Measurements from ENCODE around the gene TMED9. TPM values are rescaled to one million over a fixed set of nuclear protein-coding genes. Genes with fewer than 3 reads are reported as not detected.

TMED9 gene
- total and polyA plus RNA-seq, 2 of the 4 experiments (the other 2 are of a cell fraction), result 123 to 357 TPM

DNA sequence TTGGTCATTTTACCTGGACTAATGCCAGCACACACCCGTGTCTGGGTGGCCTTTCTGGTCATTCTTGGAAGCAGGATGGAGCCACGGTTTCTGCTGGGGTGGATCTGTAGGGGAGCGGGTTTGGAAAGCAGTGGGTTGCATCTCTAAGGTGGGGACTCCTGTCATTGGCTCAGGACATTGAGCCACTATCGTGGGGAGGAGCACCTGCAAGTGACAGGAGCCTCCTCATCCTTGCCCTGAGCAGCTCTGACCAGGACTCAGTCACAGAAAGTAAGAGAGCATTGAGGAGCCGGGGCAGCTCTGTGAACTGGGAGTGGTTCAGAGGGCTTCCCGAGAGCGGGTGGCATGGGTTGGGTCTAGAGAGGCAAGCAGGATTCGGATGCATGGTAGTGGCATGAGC, 11.6 kb downstream of the TMED9 start:
- H3K9me1 ChIP-seq (ENCODE audit: insufficient read depth, low read length), result 0 out of 2 replicates have a peak, but pooled peaks cover 3% of the 10 kb centered on the region
- BruUV-seq (replicated peaks), result no TSS peak

More for the DNA sequence above, 11.6 kb downstream of the TMED9 start:
- WGBS, 2 experiments (ENCODE audit: extremely low coverage in 2 of 2, insufficient read length in 1 of 2), result 100% methylated on average over 2 of the region's 8 CpGs; no CpG with 5 or more reads in 1 of the 2 experiments
- TF ChIP-seq POLR2A (IDR thresholded peaks at IDR 0.05; ENCODE audit: low read depth, low read length) (no peak), FOS (IDR thresholded peaks at IDR 0.05; ENCODE audit: low read depth, low read length) (no peak), MAZ (IDR thresholded peaks at IDR 0.05; ENCODE audit: borderline replicate concordance, low read depth, low read length) (no peak), CHD1 (IDR thresholded peaks at IDR 0.05; ENCODE audit: low read depth, low read length) (no peak), RCOR1 (IDR thresholded peaks at IDR 0.05; ENCODE audit: insufficient replicate concordance, low read length) (no peak)
- TF ChIP-seq, protein P1, sequence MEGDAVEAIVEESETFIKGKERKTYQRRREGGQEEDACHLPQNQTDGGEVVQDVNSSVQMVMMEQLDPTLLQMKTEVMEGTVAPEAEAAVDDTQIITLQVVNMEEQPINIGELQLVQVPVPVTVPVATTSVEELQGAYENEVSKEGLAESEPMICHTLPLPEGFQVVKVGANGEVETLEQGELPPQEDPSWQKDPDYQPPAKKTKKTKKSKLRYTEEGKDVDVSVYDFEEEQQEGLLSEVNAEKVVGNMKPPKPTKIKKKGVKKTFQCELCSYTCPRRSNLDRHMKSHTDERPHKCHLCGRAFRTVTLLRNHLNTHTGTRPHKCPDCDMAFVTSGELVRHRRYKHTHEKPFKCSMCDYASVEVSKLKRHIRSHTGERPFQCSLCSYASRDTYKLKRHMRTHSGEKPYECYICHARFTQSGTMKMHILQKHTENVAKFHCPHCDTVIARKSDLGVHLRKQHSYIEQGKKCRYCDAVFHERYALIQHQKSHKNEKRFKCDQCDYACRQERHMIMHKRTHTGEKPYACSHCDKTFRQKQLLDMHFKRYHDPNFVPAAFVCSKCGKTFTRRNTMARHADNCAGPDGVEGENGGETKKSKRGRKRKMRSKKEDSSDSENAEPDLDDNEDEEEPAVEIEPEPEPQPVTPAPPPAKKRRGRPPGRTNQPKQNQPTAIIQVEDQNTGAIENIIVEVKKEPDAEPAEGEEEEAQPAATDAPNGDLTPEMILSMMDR (conservative IDR thresholded peaks at IDR 0.05; ENCODE audit: low read depth, low read length), result no peak
- TF ChIP-seq, protein P2, sequence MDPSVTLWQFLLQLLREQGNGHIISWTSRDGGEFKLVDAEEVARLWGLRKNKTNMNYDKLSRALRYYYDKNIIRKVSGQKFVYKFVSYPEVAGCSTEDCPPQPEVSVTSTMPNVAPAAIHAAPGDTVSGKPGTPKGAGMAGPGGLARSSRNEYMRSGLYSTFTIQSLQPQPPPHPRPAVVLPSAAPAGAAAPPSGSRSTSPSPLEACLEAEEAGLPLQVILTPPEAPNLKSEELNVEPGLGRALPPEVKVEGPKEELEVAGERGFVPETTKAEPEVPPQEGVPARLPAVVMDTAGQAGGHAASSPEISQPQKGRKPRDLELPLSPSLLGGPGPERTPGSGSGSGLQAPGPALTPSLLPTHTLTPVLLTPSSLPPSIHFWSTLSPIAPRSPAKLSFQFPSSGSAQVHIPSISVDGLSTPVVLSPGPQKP (IDR thresholded peaks at IDR 0.05; ENCODE audit: borderline replicate concordance, low read depth, low read length), result no peak
- no peaks in the 10 kb centered on the region for H3K9me3 ChIP-seq (ENCODE audit: control insufficient read depth, insufficient read depth, low read length)
- peaks cover 11 to 29% of the 10 kb centered on the region in 2 experiments for H3K79me1 ChIP-seq (ENCODE audit: low read depth in 1 of 2, low read length in 2 of 2)
- no peak overlapping the region for H3K56ac ChIP-seq (ENCODE audit: extremely low read depth, insufficient read depth, low read length)
- DNase-seq (no peak), ATAC-seq (ENCODE audit: low read depth) (no peak)
- H3K27me3 ChIP-seq (ENCODE audit: control insufficient read depth, insufficient read depth, low read length), result no peaks in the 10 kb centered on the region
- no peak overlapping the region for H3K4ac ChIP-seq (ENCODE audit: low read depth, low read length)
- dilution Hi-C loops (cut with HindIII; ENCODE audit: low sequenced_read_pairs, unreplicated experiment), result no loop called here
- no peak overlapping the region for H2AFZ ChIP-seq (replicated peaks; ENCODE audit: low read length, poor library complexity)
- H4K20me1 ChIP-seq (ENCODE audit: insufficient read depth, low read length), result peaks cover 5% of the 10 kb centered on the region; the same call in 1 of the 2 replicates
- peaks cover 15% of the 10 kb centered on the region; the same call in 1 of the 2 replicates for H3K36me3 ChIP-seq (ENCODE audit: control insufficient read depth, insufficient read depth, low read length)
- no peak overlapping the region for H2AK9ac ChIP-seq (replicated peaks; ENCODE audit: low read depth, low read length, poor library complexity)
- no peak overlapping the region for H2BK15ac ChIP-seq (ENCODE audit: low read depth, low read length)
- intact Hi-C loops (cut with micrococcal nuclease), result loop anchor here (10.0 kb wide), 1 partner anchor 561 kb away; no protein-coding TSS in a partner anchor
- H2BK20ac ChIP-seq (ENCODE audit: low read depth, low read length), result no peak overlapping the region
- no peak overlapping the region for H3K9ac ChIP-seq (ENCODE audit: low read depth, low read length)
- no peak overlapping the region for H4K91ac ChIP-seq (ENCODE audit: insufficient read depth, low read depth, low read length)
- H3K4me1 ChIP-seq (ENCODE audit: control insufficient read depth, insufficient read depth, low read length), result peaks cover 3% of the 10 kb centered on the region
- no peak overlapping the region for H4K8ac ChIP-seq (ENCODE audit: low read depth in 2 of 2, low read length in 2 of 2)
- no peak overlapping the region for H2BK5ac ChIP-seq (ENCODE audit: low read depth, low read length, poor library complexity, severe bottlenecking)
- no peak overlapping the region for H2AK5ac ChIP-seq (ENCODE audit: low read depth, low read length)
- POLR2A ChIA-PET (ENCODE audit: unreplicated experiment), result no interaction called here
- no peak overlapping the region for H4K5ac ChIP-seq (ENCODE audit: low read depth, low read length)
- CTCF ChIA-PET, result no interaction called here
- H3K18ac ChIP-seq (ENCODE audit: low read depth, low read length), result no peak overlapping the region
- H3K23ac ChIP-seq (ENCODE audit: low read depth, low read length), result no peak overlapping the region
- no peak overlapping the region for H3K14ac ChIP-seq (replicated peaks; ENCODE audit: low read depth, low read length)
- in situ Hi-C loops (cut with MboI; ENCODE audit: low sequenced_read_pairs), result loop anchor here (10.0 to 25.0 kb wide), 2 partner anchors 459 to 551 kb away; partner anchors contain the start of gene NHP2
- H2BK120ac ChIP-seq (ENCODE audit: low read depth, low read length), result no peak overlapping the region
- H3K4me3 ChIP-seq (ENCODE audit: insufficient read depth, low read depth, low read length), result no peak overlapping the region
- H3K27ac ChIP-seq (ENCODE audit: insufficient read depth, low read length), result no peak overlapping the region
- H3K4me2 ChIP-seq (ENCODE audit: low read depth, low read length), result no peak overlapping the region
